Naive thymus-derived CD4-positive, alpha-beta T cell (primary cell): ENCODE results near the gene ATXN2L. TPM values are rescaled to one million over a fixed set of nuclear protein-coding genes. Genes with fewer than 3 reads are reported as not detected.

ENCODE experiments used
- ATAC-seq: fragments of 150-1000 bp; cut with Tn5 transposase; 2 replicates; pipeline ENCODE4 v1.10.0; 2021; ENCODE audit warnings: mild to moderate bottlenecking, moderate library complexity
- CTCF ChIA-PET: fragments of 350-600 bp; sonication (Branson Sonifier 250); formaldehyde crosslinking; loops from one replicate; lab custom pipeline; 2021; ENCODE audit warnings: antibody characterized with exemption; lab: Charles Lee
- POLR2A ChIA-PET: fragments of 350-600 bp; sonication (Branson Sonifier 250); formaldehyde crosslinking; loops from one replicate; lab custom pipeline; 2021; ENCODE audit warnings: antibody characterized with exemption, inconsistent platforms; lab: Charles Lee
- DNase-seq, 9 donors: peaks; one replicate each; pipeline versions ENCODE4 v3.0.0 to v3.0.0-alpha.2; 2020 to 2022; ENCODE audit warnings: mixed read lengths in 1 of 9
- H3K27ac ChIP-seq: one replicate; pipeline ENCODE4 v1.7.0; 2013; ENCODE audit warnings: mild to moderate bottlenecking, low read depth, low read length, moderate library complexity
- H3K27me3 ChIP-seq, 2 donors: one replicate each; pipeline ENCODE4 v1.7.0; 2013; ENCODE audit warnings: low read length in 2 of 2, mild to moderate bottlenecking in 2 of 2, moderate library complexity in 2 of 2; ENCODE audit not compliant: control insufficient read depth in 2 of 2, insufficient read depth in 2 of 2
- H3K36me3 ChIP-seq, 3 experiments: 1 replicate in 2 of 3; 2 replicates in 1 of 3; pipeline ENCODE4 v1.7.0; 2013; ENCODE audit warnings: low read length in 3 of 3, mild to moderate bottlenecking in 3 of 3, moderate library complexity in 1 of 3; ENCODE audit not compliant: insufficient read depth in 3 of 3, control insufficient read depth in 2 of 3
- H3K4me1 ChIP-seq, 2 donors: one replicate each; pipeline ENCODE4 v1.7.0; 2013; ENCODE audit warnings: low read length in 2 of 2, mild to moderate bottlenecking in 2 of 2, moderate library complexity in 1 of 2; ENCODE audit not compliant: control insufficient read depth in 2 of 2, insufficient read depth in 2 of 2
- H3K4me3 ChIP-seq: 2 replicates; pipeline ENCODE4 v1.7.0; 2013; ENCODE audit warnings: mild to moderate bottlenecking, low read length
- H3K9me3 ChIP-seq, 3 experiments: 1 replicate in 2 of 3; 2 replicates in 1 of 3; pipeline ENCODE4 v1.7.0; 2013; ENCODE audit warnings: low read length in 3 of 3; ENCODE audit not compliant: control insufficient read depth in 2 of 3
- H3K27ac Mint-ChIP-seq, 9 donors: one replicate each; pipeline ENCODE4 v1.8.0; 2020 to 2022; ENCODE audit warnings: mixed read lengths in 9 of 9, mild to moderate bottlenecking in 8 of 9, moderate library complexity in 5 of 9, inconsistent platforms in 2 of 9
- H3K27me3 Mint-ChIP-seq, 5 donors: one replicate each; pipeline ENCODE4 v1.8.0; 2021 to 2022; ENCODE audit warnings: mixed read lengths in 5 of 5, mild to moderate bottlenecking in 1 of 5
- H3K36me3 Mint-ChIP-seq, 5 donors: one replicate each; pipeline ENCODE4 v1.8.0; 2020 to 2022; ENCODE audit warnings: mixed read lengths in 5 of 5, mild to moderate bottlenecking in 3 of 5, inconsistent platforms in 1 of 5
- H3K4me1 Mint-ChIP-seq, 7 donors: one replicate each; pipeline ENCODE4 v1.8.0; 2020 to 2022; ENCODE audit warnings: mixed read lengths in 7 of 7, mild to moderate bottlenecking in 3 of 7, inconsistent platforms in 1 of 7
- H3K4me3 Mint-ChIP-seq, 10 donors: one replicate each; pipeline ENCODE4 v1.8.0; 2020 to 2022; ENCODE audit warnings: mild to moderate bottlenecking in 10 of 10, mixed read lengths in 10 of 10, moderate library complexity in 6 of 10, inconsistent platforms in 2 of 10
- H3K9me3 Mint-ChIP-seq, 11 donors: one replicate each; pipeline ENCODE4 v1.8.0; 2020 to 2022; ENCODE audit warnings: mixed read lengths in 11 of 11, mild to moderate bottlenecking in 4 of 11, inconsistent platforms in 1 of 11, moderate library complexity in 1 of 11
- intact Hi-C, 2 donors: fragments of 100-400 bp; cut with micrococcal nuclease; formaldehyde crosslinking; loops; one replicate each; pipeline ENCODE4 v1.15.1; 2023
- polyA plus RNA-seq, 2 donors: library from polyadenylated mRNA; unstranded; fragments of 300-500 nt; fragmentation: Illumina TruSeq; gene quantifications; one replicate each; pipeline ENCODE4 v1.2.3, GENCODE V29; 2021
- total RNA-seq, 6 experiments: library from RNA in 5 of 6; stranded (reverse) in 5 of 6; gene quantifications; 1 replicate in 5 of 6; 2 replicates in 1 of 6; pipeline ENCODE4 v1.2.3 and lab custom pipeline; 2021 to 2026

ATXN2L gene
- total and polyA plus RNA-seq, 7 experiments from 2014 or later = 19.7 to 374 (median 280) TPM

DNA sequence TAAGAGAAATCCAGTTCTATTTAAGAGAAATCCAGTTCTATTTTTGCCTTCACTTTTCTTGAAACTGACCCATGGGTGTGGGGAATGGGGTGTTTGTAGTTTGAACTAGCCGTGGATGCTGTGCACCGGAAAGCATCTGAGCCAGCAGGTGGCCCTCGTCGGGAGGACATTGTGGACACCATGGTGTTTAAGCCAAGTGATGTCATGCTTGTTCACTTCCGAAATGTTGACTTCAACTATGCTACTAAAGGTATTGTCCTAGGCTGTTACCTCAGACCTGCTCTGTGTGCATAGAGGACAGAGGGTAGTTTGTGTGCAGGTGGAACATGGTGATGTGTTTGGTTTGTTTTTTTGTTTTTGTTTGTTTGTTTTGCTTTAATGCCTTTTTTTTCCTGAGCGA lies 3.3 kb downstream of the ATXN2L start:
- peaks cover 0 to 5% (median 0%) of the 10 kb centered on the region in 11 donors for H3K9me3 Mint-ChIP-seq
- peak overlapping the region in 8 of 9 donors; percentile 10 to 100 (median 57) for H3K27ac Mint-ChIP-seq

DNA sequence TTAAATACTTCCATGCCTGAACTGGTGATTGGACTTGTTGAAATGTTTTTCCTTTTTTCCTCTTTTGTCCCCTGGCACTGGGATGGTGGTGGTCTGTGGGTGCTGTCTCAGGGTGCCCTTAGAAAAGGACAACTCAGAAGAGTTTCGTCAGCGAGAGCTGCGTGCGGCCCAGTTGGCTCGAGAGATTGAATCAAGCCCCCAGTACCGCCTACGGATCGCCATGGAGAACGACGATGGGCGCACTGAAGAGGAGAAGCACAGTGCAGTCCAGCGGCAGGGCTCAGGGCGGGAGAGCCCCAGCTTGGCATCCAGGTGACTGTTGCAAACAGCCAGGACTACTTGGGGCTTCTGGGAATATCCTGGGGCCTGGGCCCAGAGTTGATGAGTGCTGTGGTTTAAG lies 6.9 kb downstream of the ATXN2L start:
- no peak overlapping the region for H3K27ac ChIP-seq
- no peak overlapping the region for H3K4me3 Mint-ChIP-seq
- ATAC-seq (no peak), DNase-seq (no peak)
- H3K36me3 Mint-ChIP-seq = peaks cover 24 to 70% (median 39%) of the 10 kb centered on the region in 5 donors
- peaks cover 24 to 48% (median 30%) of the 10 kb centered on the region in 7 donors for H3K4me1 Mint-ChIP-seq
- no peaks in the 10 kb centered on the region for H3K9me3 Mint-ChIP-seq
- intact Hi-C loops = no loop called here
- no peaks in the 10 kb centered on the region for H3K27me3 Mint-ChIP-seq
- H3K4me3 ChIP-seq = no peak overlapping the region
- no peaks in the 10 kb centered on the region for H3K27me3 ChIP-seq
- H3K36me3 ChIP-seq = peaks cover 64 to 96% (median 65%) of the 10 kb centered on the region in 3 experiments
- H3K4me1 ChIP-seq = peaks cover 10 to 11% of the 10 kb centered on the region in 2 donors
- peak overlapping the region in 1 of 9 donors; percentile 59 for H3K27ac Mint-ChIP-seq
- ChIA-PET CTCF (no interaction called here), POLR2A (no interaction called here)
- no peaks in the 10 kb centered on the region for H3K9me3 ChIP-seq

More for the DNA sequence above, 3.3 kb downstream of the ATXN2L start:
- ChIA-PET CTCF (no interaction called here), POLR2A (interaction anchor here (0.6 to 1.6 kb wide), 4 partner anchors 9 to 119 kb away, joined by 3 to 5 read pairs (median 3); partner anchors contain the start of gene SH2B1)
- peak overlapping the region; percentile 19 to 98 (median 56) for H3K4me3 Mint-ChIP-seq
- Histone ChIP-seq H3K4me3 (no peak overlapping the region), H3K36me3 (peaks cover 34 to 68% (median 37%) of the 10 kb centered on the region in 3 experiments), H3K4me1 (peaks cover 19 to 20% of the 10 kb centered on the region in 2 donors), H3K27ac (peak overlapping the region; percentile 94), H3K27me3 (no peaks in the 10 kb centered on the region), H3K9me3 (no peaks in the 10 kb centered on the region)
- peaks cover 9 to 49% (median 22%) of the 10 kb centered on the region in 5 donors for H3K36me3 Mint-ChIP-seq
- intact Hi-C loops = no loop called here
- ATAC-seq (no peak), DNase-seq (no peak)
- H3K27me3 Mint-ChIP-seq = peaks cover 0 to 4% (median 0%) of the 10 kb centered on the region in 5 donors
- peaks cover 14 to 54% (median 47%) of the 10 kb centered on the region in 7 donors for H3K4me1 Mint-ChIP-seq

DNA sequence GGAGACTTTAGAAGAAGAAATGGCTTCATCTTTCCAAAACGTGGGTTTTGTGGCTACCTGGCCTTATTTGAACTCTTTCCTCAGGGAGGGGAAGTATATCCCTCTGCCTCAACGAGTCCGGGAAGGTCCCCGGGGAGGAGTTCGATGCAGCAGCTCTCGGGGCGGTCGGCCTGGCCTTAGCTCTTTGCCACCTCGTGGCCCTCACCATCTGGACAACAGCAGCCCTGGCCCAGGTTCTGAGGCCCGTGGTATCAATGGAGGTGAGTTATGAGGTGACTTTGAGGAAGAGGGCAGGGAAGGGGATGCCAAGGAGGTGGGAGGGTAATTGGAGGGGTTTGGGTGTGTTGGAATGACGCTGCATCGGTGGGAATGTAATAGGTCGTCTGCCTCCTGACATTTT lies 7.7 kb downstream of the ATXN2L start:
- POLR2A ChIA-PET = no interaction called here
- DNase-seq = peak in 1 of 9 donors; percentile 2
- peaks cover 2 to 3% of the 10 kb centered on the region in 2 donors for H3K4me1 ChIP-seq
- no peak overlapping the region for H3K4me3 ChIP-seq
- H3K9me3 ChIP-seq = no peaks in the 10 kb centered on the region
- Mint-ChIP-seq H3K4me3 (no peak overlapping the region), H3K27ac (peak overlapping the region in 2 of 9 donors; percentile 21 to 59), H3K36me3 (peaks cover 28 to 71% (median 41%) of the 10 kb centered on the region in 5 donors), H3K9me3 (no peaks in the 10 kb centered on the region), H3K4me1 (peaks cover 19 to 43% (median 24%) of the 10 kb centered on the region in 7 donors), H3K27me3 (no peaks in the 10 kb centered on the region)
- intact Hi-C loops = no loop called here
- CTCF ChIA-PET = no interaction called here
- H3K27me3 ChIP-seq = no peaks in the 10 kb centered on the region
- peaks cover 64 to 99% (median 68%) of the 10 kb centered on the region in 3 experiments for H3K36me3 ChIP-seq
- H3K27ac ChIP-seq = peak overlapping the region; percentile 20
- no peak for ATAC-seq

DNA sequence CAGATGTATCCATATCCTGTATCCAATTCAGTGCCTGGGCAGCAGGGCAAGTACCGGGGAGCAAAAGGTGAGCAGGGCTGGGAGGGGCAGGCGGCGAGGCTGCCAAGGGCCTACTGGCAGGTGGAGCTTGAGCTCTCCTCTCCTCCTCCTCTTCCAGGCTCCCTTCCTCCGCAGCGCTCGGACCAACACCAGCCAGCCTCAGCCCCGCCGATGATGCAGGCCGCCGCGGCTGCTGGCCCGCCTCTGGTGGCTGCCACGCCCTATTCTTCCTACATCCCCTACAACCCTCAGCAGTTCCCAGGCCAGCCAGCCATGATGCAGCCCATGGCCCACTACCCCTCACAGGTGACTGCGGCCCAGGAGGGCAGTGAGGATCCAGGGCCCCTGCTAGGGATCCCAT lies 11.6 kb downstream of the ATXN2L start:
- Histone ChIP-seq H3K27me3 (no peaks in the 10 kb centered on the region), H3K36me3 (peaks cover 39 to 90% (median 58%) of the 10 kb centered on the region in 3 experiments), H3K9me3 (no peaks in the 10 kb centered on the region), H3K4me1 (no peaks in the 10 kb centered on the region), H3K4me3 (no peak overlapping the region), H3K27ac (no peak overlapping the region)
- Mint-ChIP-seq H3K4me3 (no peak overlapping the region), H3K4me1 (peaks cover 0 to 17% (median 11%) of the 10 kb centered on the region in 7 donors), H3K27me3 (no peaks in the 10 kb centered on the region), H3K9me3 (peaks cover 0 to 2% (median 0%) of the 10 kb centered on the region in 11 donors), H3K36me3 (peaks cover 24 to 58% (median 35%) of the 10 kb centered on the region in 5 donors), H3K27ac (peak overlapping the region in 1 of 9 donors; percentile 53)
- ATAC-seq (no peak), DNase-seq (peak in 1 of 9 donors; percentile 6)
- ChIA-PET CTCF (no interaction called here), POLR2A (interaction anchor here (1.6 to 2.2 kb wide), 2 partner anchors 9 to 12 kb away, joined by 3 to 10 read pairs; partner anchors contain the start of gene TUFM)
- intact Hi-C loops = no loop called here

DNA sequence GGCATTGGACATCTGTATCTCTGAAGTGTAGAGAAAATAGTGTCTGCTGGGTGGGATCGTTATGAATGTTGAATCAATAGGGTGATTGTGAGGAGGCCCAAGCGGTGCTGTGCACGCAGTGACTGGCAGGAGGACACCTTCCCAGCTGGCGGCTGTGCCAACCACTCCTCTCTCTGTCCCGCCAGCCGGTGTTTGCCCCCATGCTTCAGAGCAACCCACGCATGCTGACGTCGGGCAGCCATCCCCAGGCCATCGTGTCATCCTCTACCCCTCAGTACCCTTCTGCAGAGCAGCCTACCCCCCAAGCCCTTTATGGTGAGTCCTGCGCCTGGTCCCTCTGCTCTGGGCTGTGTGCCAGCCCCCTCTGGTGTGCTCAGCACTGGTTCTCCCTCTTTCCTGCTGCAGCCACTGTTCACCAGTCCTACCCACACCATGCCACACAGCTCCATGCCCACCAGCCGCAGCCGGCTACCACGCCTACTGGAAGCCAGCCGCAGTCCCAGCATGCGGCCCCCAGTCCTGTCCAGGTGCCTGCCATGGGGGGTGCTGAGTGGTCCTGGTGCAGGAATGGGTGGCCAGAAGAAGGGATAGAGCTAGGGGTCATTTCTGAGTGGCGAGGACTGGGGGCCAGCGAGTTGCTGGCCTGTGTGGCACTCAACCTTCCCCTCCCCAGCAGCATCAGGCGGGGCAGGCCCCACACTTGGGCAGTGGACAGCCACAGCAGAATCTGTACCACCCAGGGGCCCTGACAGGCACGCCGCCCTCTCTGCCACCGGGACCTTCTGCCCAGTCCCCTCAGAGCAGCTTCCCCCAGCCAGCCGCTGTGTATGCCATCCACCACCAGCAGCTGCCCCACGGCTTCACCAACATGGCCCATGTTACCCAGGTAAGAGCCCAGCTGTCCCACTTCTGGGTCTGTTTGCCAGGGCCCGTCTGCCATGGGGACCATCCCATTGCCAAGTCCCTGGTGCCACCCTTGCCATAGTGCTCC lies 12.4 kb downstream of the ATXN2L start:
- H3K27me3 Mint-ChIP-seq = no peaks in the 10 kb centered on the region
- H3K4me3 Mint-ChIP-seq = peak overlapping the region in 2 of 10 donors; percentile 18 to 37
- no peak overlapping the region for H3K27ac ChIP-seq
- intact Hi-C loops = no loop called here
- peaks cover 24 to 53% (median 31%) of the 10 kb centered on the region in 5 donors for H3K36me3 Mint-ChIP-seq
- peaks cover 0 to 2% (median 0%) of the 10 kb centered on the region in 11 donors for H3K9me3 Mint-ChIP-seq
- ATAC-seq (no peak), DNase-seq (peak in 1 of 9 donors; percentile 8)
- no peaks in the 10 kb centered on the region for H3K9me3 ChIP-seq
- CTCF ChIA-PET = interaction anchor here (1.2 kb wide), 1 partner anchor 112 kb away, joined by 4 read pairs; no protein-coding TSS in a partner anchor
- no peak overlapping the region for H3K4me3 ChIP-seq
- H3K27me3 ChIP-seq = no peaks in the 10 kb centered on the region
- H3K36me3 ChIP-seq = peaks cover 33 to 82% (median 50%) of the 10 kb centered on the region in 3 experiments
- peaks cover 0 to 16% (median 11%) of the 10 kb centered on the region in 7 donors for H3K4me1 Mint-ChIP-seq
- POLR2A ChIA-PET = interaction anchor here (1.6 to 2.2 kb wide), 2 partner anchors 10 to 11 kb away, joined by 3 to 10 read pairs; partner anchors contain the start of gene TUFM
- H3K27ac Mint-ChIP-seq = peak overlapping the region in 4 of 9 donors; percentile 15 to 54 (median 37)
- H3K4me1 ChIP-seq = no peaks in the 10 kb centered on the region
